HG03442 (cell line): Measurements from ENCODE around the gene ASPSCR1.

Source experiments
- ATAC-seq: cut with Tn5 transposase; IDR thresholded peaks from one replicate; pipeline ENCODE4 v1.9.1; 2021; ENCODE audit warnings: mild to moderate bottlenecking, moderate library complexity; ENCODE audit not compliant: unreplicated experiment

ASPSCR1 gene

DNA sequence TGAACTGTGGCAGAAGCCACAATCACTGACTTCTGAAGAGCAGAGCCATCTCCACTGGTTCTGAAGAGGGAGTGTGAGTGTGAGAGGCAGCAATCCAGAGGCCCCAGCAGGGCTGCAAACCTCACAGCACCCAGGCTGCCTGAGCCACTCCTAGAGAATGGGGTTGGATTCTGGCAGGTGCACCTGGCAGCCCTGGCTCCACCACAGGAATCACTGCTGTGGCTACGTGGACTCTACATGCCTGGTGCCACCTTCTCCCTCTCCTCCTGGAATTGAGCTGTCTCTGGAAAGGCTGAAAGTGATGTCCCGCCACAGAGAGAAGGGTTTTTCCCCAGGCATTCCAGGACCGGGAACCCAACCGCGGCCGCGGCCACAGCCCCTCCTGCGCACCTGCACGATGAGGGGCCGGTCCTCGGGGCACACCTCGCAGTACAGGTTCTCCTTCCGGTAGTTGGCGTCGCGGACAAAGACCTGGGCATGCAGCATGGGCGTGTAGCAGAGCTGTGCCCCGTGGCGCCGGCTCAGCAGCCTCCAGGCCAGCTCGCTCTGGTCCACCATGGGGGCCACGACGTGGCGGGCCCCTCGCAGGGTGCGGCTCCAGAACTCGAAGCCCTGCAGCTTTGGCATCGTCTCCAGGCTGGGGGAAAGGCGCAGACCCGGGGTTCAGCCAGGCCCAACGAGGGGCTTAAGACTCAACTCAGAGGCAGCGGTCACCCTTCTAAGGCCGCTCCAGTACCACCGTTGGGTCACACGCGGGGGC, 87.2 kb downstream of the ASPSCR1 start:
- no peak for ATAC-seq

DNA sequence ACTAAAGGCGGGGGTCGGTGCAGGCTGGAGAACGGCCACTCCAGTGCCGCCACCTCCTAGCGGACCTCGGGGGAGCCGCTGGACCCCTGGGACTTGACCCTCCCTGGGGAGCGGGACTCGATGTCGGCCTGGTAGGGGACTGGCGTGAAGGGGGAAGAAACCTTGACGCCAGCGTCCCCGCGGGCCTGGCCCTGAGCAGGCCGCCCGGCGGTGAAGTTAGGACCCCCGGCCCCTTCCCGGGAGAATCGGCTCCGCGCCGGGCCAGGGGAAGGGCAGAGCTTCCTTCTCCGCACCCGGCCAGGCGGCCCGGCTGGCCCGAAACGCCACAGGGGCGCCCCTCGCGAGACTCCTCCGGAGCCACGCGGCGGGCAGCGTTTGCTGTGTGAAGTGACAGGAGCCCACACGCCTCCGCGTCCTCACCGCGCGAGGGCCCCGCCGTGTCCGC, 87.8 kb downstream of the ASPSCR1 start:
- ATAC-seq, result no peak

DNA sequence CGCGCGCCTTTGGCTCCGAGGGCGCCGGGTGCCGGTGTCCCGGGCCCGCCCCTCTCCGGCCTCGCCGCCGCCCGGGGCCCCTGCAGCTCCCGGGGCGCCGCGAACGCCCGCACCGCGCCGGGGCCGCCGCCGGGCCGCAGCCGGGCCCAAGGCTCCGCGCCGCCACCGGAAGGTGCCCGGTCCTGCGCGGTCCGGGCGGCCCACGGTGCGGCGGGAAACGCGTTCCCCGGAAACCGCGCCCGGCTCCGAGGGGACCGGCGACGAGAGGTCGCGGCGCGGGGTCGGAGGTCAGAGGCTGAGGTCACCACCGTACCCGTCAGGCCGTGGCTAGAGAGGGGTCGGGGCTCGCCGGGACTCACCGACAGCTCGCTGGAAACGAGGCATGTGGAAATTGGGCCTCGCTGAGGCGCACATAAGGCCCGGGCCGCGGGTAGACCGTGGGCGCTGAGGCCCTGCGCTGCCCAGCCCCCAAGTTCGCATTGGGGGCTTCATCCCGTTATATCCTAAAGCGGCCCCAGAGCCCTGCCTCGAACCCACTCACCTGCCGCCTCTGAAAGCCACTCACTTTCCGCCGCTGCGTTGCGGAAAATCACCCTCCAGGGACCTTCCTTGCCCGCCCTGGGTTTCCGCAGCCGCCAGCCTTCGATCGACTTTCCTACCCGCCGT, 88.3 kb downstream of the ASPSCR1 start, which contains the start of gene DUS1L:
Gene DUS1L, minus strand, starts transcription at position 167 of the 666 bp plus-strand sequence. CDS start 745 bp downstream, outside the sequence.
- ATAC-seq, result peak; percentile 68
